ENCODE results near the gene TRPT1. TPM values are rescaled to one million over a fixed set of nuclear protein-coding genes. Genes with fewer than 3 reads are reported as not detected.

Gene TRPT1
- total and polyA plus RNA-seq, 2 donors from 2014 or later, result 39.2 to 103 TPM

- peak; percentile 64 to 94 (median 81) for DNase-seq
- no peak for TF ChIP-seq CTCF (IDR thresholded peaks at IDR 0.05; ENCODE audit: borderline replicate concordance, extremely low read depth, insufficient read depth)
- intact Hi-C loops (cut with DNase I), result no loop called here
- peak overlapping the region; percentile 62 to 77 (median 64) for H3K4me3 ChIP-seq (ENCODE audit: low read length in 3 of 3)
- FAIRE-seq, result no peak
- H3K9me3 ChIP-seq (ENCODE audit: control insufficient read depth in 2 of 3, insufficient read depth in 1 of 3, low read length in 3 of 3), result no peaks in the 10 kb centered on the region
- H3K27ac ChIP-seq (ENCODE audit: low read depth in 2 of 2, low read length in 2 of 2), result peak overlapping the region; percentile 66 to 86
- H3K36me3 ChIP-seq (ENCODE audit: control insufficient read depth in 2 of 3, insufficient read depth in 3 of 3, low read length in 3 of 3), result peaks cover 0 to 9% (median 4%) of the 10 kb centered on the region in 3 donors
- H3K27me3 ChIP-seq (ENCODE audit: control insufficient read depth, insufficient read depth, low read length), result no peaks in the 10 kb centered on the region
- peaks cover 0 to 32% (median 3%) of the 10 kb centered on the region in 3 donors for H3K4me1 ChIP-seq (ENCODE audit: control insufficient read depth in 2 of 3, insufficient read depth in 2 of 3, low read depth in 1 of 3, low read length in 3 of 3)
- H3K9ac ChIP-seq (ENCODE audit: low read length in 3 of 3), result peak overlapping the region; percentile 20 to 80 (median 65)
Observed at GRCh38 chr11:64245797-64246620, 20.0 kb upstream of the TRPT1 start.

DNA sequence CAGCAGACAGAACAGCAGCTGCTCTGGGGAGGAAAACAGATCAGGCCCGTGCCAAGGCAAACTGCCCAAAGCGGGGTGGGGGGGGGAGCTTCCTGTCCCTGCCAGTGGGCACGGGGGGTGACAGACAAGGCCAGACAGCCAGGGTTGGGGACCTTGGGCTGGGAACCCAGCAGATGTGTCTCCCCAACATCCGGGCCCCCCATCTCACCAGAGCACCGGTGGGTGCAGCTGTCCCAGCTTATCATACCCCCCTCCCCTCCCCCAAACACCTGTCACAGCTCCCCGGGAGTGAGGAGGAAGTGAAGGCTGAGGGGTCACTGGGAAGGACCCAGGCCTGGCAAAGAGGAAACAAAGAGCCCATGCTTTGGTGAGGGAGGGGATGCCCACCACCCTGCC, 19.4 kb upstream of the TRPT1 start:
- peak in 1 of 5 donors; percentile 81 for DNase-seq
- Histone ChIP-seq H3K27ac (ENCODE audit: low read depth in 2 of 2, low read length in 2 of 2) (peak overlapping the region; percentile 66 to 86), H3K9me3 (ENCODE audit: control insufficient read depth in 2 of 3, insufficient read depth in 1 of 3, low read length in 3 of 3) (no peaks in the 10 kb centered on the region), H3K9ac (ENCODE audit: low read length in 3 of 3) (peak overlapping the region in 2 of 3 donors; percentile 65 to 80), H3K4me3 (ENCODE audit: low read length in 3 of 3) (peak overlapping the region; percentile 62 to 77 (median 64)), H3K4me1 (ENCODE audit: control insufficient read depth in 2 of 3, insufficient read depth in 2 of 3, low read depth in 1 of 3, low read length in 3 of 3) (peaks cover 0 to 31% (median 5%) of the 10 kb centered on the region in 3 donors), H3K36me3 (ENCODE audit: control insufficient read depth in 2 of 3, insufficient read depth in 3 of 3, low read length in 3 of 3) (peaks cover 0 to 9% (median 4%) of the 10 kb centered on the region in 3 donors), H3K27me3 (ENCODE audit: control insufficient read depth, insufficient read depth, low read length) (no peaks in the 10 kb centered on the region)
- intact Hi-C loops (cut with DNase I), result no loop called here
- no peak for TF ChIP-seq CTCF (IDR thresholded peaks at IDR 0.05; ENCODE audit: borderline replicate concordance, extremely low read depth, insufficient read depth)
- FAIRE-seq, result no peak

DNA sequence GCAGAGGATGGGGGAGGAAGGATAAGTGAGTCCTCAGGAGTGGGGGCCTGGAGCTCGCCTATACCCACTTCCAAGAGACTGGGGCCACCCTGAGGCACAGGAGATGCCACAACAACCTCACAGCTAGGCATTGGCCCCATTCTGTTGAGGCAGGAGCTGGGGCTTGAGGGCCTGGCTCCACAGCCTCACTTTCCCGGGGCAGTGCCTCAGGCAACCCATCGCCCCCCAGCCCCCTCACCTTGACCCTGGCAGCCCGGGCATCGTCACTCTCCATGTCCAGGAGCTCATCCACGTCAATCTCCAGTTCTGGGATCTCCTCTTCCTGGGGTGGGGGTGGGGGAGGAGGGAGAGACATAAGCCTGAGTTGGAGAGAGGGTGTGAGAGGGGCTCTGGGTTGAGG, 19.0 kb upstream of the TRPT1 start:
- peaks cover 0 to 36% (median 9%) of the 10 kb centered on the region in 3 donors for H3K4me1 ChIP-seq (ENCODE audit: control insufficient read depth in 2 of 3, insufficient read depth in 2 of 3, low read depth in 1 of 3, low read length in 3 of 3)
- no peak for FAIRE-seq

More for the DNA sequence above, 19.0 kb upstream of the TRPT1 start:
- no peak for TF ChIP-seq CTCF (IDR thresholded peaks at IDR 0.05; ENCODE audit: borderline replicate concordance, extremely low read depth, insufficient read depth)
- DNase-seq, result no peak
- intact Hi-C loops (cut with DNase I), result no loop called here
- Histone ChIP-seq H3K27me3 (ENCODE audit: control insufficient read depth, insufficient read depth, low read length) (no peaks in the 10 kb centered on the region), H3K9ac (ENCODE audit: low read length in 3 of 3) (peak overlapping the region in 1 of 3 donors; percentile 80), H3K36me3 (ENCODE audit: control insufficient read depth in 2 of 3, insufficient read depth in 3 of 3, low read length in 3 of 3) (peaks cover 0 to 9% (median 4%) of the 10 kb centered on the region in 3 donors), H3K4me3 (ENCODE audit: low read length in 3 of 3) (peak overlapping the region in 1 of 3 donors; percentile 62), H3K9me3 (ENCODE audit: control insufficient read depth in 2 of 3, insufficient read depth in 1 of 3, low read length in 3 of 3) (no peaks in the 10 kb centered on the region), H3K27ac (ENCODE audit: low read depth in 2 of 2, low read length in 2 of 2) (peak overlapping the region; percentile 66 to 86)
